KMS-11 (cell line): ENCODE data around the gene ITPR3.

Source experiments
- H2AFZ ChIP-seq: fragments of 200-600 bp; sonication (generic); 2 replicates; pipeline ENCODE4 v1.6.1; 2016; ENCODE audit warnings: antibody characterized with exemption, mixed run types, low read depth
- H3K27ac ChIP-seq: fragments of 200-600 bp; sonication (generic); 2 replicates; pipeline ENCODE4 v1.6.1; 2016; ENCODE audit warnings: mild to moderate bottlenecking, mixed run types
- H3K27me3 ChIP-seq: fragments of 200-600 bp; sonication (generic); 2 replicates; pipeline ENCODE4 v1.6.1; 2017; ENCODE audit warnings: mild to moderate bottlenecking, low read depth, mixed run types, moderate library complexity; ENCODE audit not compliant: insufficient read depth
- H3K36me3 ChIP-seq: fragments of 200-600 bp; sonication (generic); 2 replicates; pipeline ENCODE4 v1.6.1; 2017; ENCODE audit warnings: mild to moderate bottlenecking, mixed run types; ENCODE audit not compliant: insufficient read depth
- H3K4me1 ChIP-seq: fragments of 200-600 bp; sonication (generic); 2 replicates; pipeline ENCODE4 v1.6.1; 2016; ENCODE audit warnings: mild to moderate bottlenecking, low read depth, mixed run types; ENCODE audit not compliant: poor library complexity, severe bottlenecking
- H3K4me2 ChIP-seq: fragments of 200-600 bp; sonication (generic); 2 replicates; pipeline ENCODE4 v1.7.0; 2016; ENCODE audit warnings: mild to moderate bottlenecking, mixed run types
- H3K4me3 ChIP-seq: fragments of 200-600 bp; sonication (generic); IDR thresholded peaks from 2 replicates; pipeline ENCODE4 v1.6.1; 2017; ENCODE audit warnings: low read depth, low read length, mixed read lengths; ENCODE audit not compliant: insufficient read depth
- H3K79me2 ChIP-seq: fragments of 200-600 bp; sonication (generic); 2 replicates; pipeline ENCODE4 v1.6.1; 2016; ENCODE audit warnings: low read depth, mixed run types; ENCODE audit not compliant: insufficient read depth
- H3K9ac ChIP-seq: fragments of 200-600 bp; sonication (generic); 2 replicates; pipeline ENCODE4 v1.6.1; 2016; ENCODE audit warnings: mild to moderate bottlenecking, mixed run types
- H4K20me1 ChIP-seq: fragments of 200-600 bp; sonication (generic); 2 replicates; pipeline ENCODE4 v1.6.1; 2016; ENCODE audit warnings: mild to moderate bottlenecking, mixed run types; ENCODE audit not compliant: insufficient read depth
- TF ChIP-seq, protein P1 (sequence below): fragments of 200-600 bp; sonication (generic); conservative IDR thresholded peaks from 2 replicates; pipeline ENCODE4 v1.6.1; 2017; ENCODE audit warnings: low read depth, mild to moderate bottlenecking, antibody characterized with exemption, low read length, moderate library complexity, mixed read lengths

The ITPR3 gene

DNA sequence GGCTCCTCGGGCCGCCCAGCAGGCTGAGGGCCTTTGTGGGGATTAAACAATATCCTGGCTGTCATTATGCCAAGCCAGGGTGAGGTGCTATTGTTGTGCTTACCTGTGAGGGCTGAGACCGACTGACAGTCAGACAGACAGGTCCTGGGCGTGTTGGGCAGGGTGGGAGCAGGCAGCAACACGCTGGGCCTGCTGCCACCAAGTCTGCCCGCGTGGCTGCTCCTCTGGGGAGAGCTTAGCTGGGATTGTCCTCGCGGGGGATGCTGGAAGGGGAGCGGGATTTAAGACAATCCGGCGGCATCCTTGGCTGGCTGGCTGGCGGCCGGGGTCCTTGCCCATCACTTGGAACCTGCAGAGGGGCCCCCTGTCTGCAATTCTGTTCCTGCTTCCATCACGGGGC is 20.0 kb downstream of the ITPR3 start:
- Histone ChIP-seq H3K9ac (no peak overlapping the region), H3K27ac (no peak overlapping the region), H3K4me2 (no peak overlapping the region), H3K36me3 (no peaks in the 10 kb centered on the region), H3K4me3 (no peak overlapping the region), H4K20me1 (no peaks in the 10 kb centered on the region), H3K4me1 (peaks cover 48% of the 10 kb centered on the region), H3K79me2 (peaks cover 8% of the 10 kb centered on the region), H3K27me3 (no peaks in the 10 kb centered on the region), H2AFZ (no peak overlapping the region)
- TF ChIP-seq, protein P1, sequence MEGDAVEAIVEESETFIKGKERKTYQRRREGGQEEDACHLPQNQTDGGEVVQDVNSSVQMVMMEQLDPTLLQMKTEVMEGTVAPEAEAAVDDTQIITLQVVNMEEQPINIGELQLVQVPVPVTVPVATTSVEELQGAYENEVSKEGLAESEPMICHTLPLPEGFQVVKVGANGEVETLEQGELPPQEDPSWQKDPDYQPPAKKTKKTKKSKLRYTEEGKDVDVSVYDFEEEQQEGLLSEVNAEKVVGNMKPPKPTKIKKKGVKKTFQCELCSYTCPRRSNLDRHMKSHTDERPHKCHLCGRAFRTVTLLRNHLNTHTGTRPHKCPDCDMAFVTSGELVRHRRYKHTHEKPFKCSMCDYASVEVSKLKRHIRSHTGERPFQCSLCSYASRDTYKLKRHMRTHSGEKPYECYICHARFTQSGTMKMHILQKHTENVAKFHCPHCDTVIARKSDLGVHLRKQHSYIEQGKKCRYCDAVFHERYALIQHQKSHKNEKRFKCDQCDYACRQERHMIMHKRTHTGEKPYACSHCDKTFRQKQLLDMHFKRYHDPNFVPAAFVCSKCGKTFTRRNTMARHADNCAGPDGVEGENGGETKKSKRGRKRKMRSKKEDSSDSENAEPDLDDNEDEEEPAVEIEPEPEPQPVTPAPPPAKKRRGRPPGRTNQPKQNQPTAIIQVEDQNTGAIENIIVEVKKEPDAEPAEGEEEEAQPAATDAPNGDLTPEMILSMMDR, result no peak

DNA sequence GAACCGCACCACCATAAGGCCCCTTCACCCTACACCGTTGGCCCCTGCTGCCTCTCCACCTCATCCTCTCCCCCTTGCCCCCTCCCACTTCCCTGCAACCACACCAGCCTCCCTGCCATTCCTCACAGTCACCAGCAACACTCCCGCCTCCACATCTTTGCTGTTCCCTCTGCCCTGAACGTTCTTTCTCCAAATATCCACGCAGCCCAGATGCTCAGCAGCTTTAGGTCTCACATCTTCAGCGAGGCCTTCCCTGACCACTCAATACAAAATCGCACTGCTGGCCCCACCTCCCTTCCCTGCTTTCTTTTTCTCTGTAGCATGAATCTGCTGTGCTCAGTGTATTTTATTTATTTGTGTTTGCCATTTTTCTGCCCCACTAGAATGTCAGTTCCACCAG is 20.5 kb downstream of the ITPR3 start:
- Histone ChIP-seq H3K36me3 (no peaks in the 10 kb centered on the region), H3K27ac (no peak overlapping the region), H3K4me1 (peaks cover 53% of the 10 kb centered on the region), H3K79me2 (peaks cover 8% of the 10 kb centered on the region), H3K4me3 (no peak overlapping the region), H3K27me3 (no peaks in the 10 kb centered on the region), H4K20me1 (no peaks in the 10 kb centered on the region), H3K9ac (no peak overlapping the region), H2AFZ (no peak overlapping the region), H3K4me2 (no peak overlapping the region)
- TF ChIP-seq, protein P1, result no peak

DNA sequence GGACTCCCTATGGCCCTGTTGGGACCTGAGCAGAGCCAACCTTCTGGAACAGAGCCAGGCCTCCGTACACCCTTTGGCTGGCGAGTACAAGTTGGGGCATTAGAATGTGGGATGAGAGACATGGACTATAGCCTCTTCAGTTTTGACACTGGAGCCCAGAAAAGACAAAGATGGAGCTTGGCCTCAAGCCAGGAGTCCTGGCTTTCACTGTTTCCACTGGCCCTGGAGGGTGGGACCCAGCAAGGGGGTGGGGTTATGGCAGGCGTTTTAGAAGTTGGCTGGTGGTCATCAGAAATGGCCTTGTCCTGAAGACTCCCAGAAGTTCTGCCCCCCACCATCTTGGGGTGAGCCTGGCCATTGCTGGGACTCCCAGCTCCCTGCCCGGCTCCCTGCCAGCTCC is 21.8 kb downstream of the ITPR3 start:
- H2AFZ ChIP-seq, result no peak overlapping the region
- H3K4me1 ChIP-seq, result peaks cover 58% of the 10 kb centered on the region
- peaks cover 8% of the 10 kb centered on the region for H3K79me2 ChIP-seq
- no peaks in the 10 kb centered on the region for H3K36me3 ChIP-seq
- no peak overlapping the region for H3K27ac ChIP-seq
- TF ChIP-seq, protein P1, result no peak
- no peaks in the 10 kb centered on the region for H4K20me1 ChIP-seq
- no peaks in the 10 kb centered on the region for H3K27me3 ChIP-seq
- H3K4me3 ChIP-seq, result no peak overlapping the region
- H3K9ac ChIP-seq, result no peak overlapping the region
- no peak overlapping the region for H3K4me2 ChIP-seq

DNA sequence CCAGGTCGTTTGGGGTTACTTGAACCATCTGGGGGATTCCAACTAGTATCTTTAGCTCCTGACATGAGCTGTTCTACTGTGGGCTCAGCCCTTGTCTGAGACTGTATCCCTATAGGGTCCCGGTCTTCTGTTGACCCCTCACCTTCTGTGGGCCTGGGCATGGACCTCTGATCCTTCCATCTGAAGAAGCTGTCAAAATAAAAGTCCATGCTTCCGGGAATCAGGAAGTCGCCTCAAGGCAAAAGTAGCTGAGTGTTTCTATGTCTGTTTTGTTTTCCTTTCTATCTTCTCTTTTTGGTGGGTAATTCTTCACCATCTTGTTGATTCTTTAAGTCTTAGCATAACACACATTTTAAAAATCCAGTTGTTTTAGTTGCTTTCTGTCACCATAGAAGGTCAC is 30.3 kb downstream of the ITPR3 start:
- H3K9ac ChIP-seq, result no peak overlapping the region
- H3K4me3 ChIP-seq, result no peak overlapping the region
- H3K36me3 ChIP-seq, result no peaks in the 10 kb centered on the region
- H3K79me2 ChIP-seq, result 0 out of 2 replicates have a peak, but pooled peaks cover 6% of the 10 kb centered on the region
- H4K20me1 ChIP-seq, result no peaks in the 10 kb centered on the region
- H3K27me3 ChIP-seq, result no peaks in the 10 kb centered on the region
- H3K27ac ChIP-seq, result no peak overlapping the region
- peaks cover 38% of the 10 kb centered on the region for H3K4me1 ChIP-seq
- no peak overlapping the region for H3K4me2 ChIP-seq
- TF ChIP-seq, protein P1, result no peak
- H2AFZ ChIP-seq, result no peak overlapping the region

DNA sequence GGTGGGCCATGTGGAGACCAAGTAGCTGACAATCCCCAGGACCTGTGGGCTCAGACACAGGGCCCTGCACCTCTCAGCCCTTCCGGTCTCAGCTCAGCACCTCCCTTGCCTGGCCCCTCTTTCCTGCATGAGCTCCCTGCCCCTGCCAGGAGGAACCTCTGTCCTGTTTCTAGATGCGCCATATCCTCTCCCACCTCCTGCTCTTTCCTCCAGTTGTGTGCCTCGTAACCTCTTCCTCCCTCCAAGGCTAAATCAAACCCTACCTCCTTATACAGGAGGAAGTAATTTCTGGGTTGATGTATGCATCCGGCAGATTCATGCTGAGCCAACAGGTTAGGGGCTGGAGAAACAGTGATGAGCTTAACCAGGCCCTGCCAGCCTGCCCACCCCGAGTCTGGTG is 30.9 kb downstream of the ITPR3 start:
- H3K27me3 ChIP-seq, result no peaks in the 10 kb centered on the region
- no peak overlapping the region for H3K4me2 ChIP-seq
- no peak overlapping the region for H3K27ac ChIP-seq
- no peak overlapping the region for H2AFZ ChIP-seq
- TF ChIP-seq, protein P1, result no peak
- H3K9ac ChIP-seq, result no peak overlapping the region
- H3K4me1 ChIP-seq, result peaks cover 32% of the 10 kb centered on the region
- no peaks in the 10 kb centered on the region for H4K20me1 ChIP-seq
- H3K79me2 ChIP-seq, result 0 out of 2 replicates have a peak, but pooled peaks cover 6% of the 10 kb centered on the region
- H3K4me3 ChIP-seq, result no peak overlapping the region
- H3K36me3 ChIP-seq, result no peaks in the 10 kb centered on the region
